HepG2 (cell line): ENCODE results near the gene CAPN12. TPM values are rescaled to one million over a fixed set of nuclear protein-coding genes. Genes with fewer than 3 reads are reported as not detected.

ENCODE experiments used
- ATAC-seq: fragments of 200-7000 bp; cut with Tn5 transposase; 3 replicates; pipeline ENCODE4 v1.9.1; 2020; ENCODE audit warnings: mild to moderate bottlenecking, moderate library complexity
- BruUV-seq: library from RNA; stranded (reverse); fragments of 400-500 nt; replicated peaks from 2 replicates; lab custom pipeline; 2021; lab: Mats Ljungman, UMichigan
- CTCF ChIA-PET: fragments of 300-600 bp; formaldehyde crosslinking; extraction: SDS; loops from one replicate; lab custom pipeline; 2021; ENCODE audit warnings: low total read pairs, inconsistent platforms, low intra/inter-chr PET ratio; lab: Yijun Ruan, JAX
- POLR2A ChIA-PET: fragments of 350-600 bp; sonication (Branson Sonifier 250); formaldehyde crosslinking; loops from one replicate; lab custom pipeline; 2020; ENCODE audit warnings: antibody characterized with exemption, inconsistent platforms; lab: Yijun Ruan, JAX
- DNase-seq: peaks from one replicate; pipeline ENCODE4 v3.0.0-alpha.2; 2015; ENCODE audit warnings: low spot score
- FAIRE-seq: peaks from 3 replicates; lab custom pipeline; 2011; peaks lifted over from hg19 to GRCh38; lab: Jason Lieb, UNC
- H2AFZ ChIP-seq: one replicate; pipeline ENCODE4 v1.6.1; 2011; ENCODE audit warnings: low read length, inconsistent platforms
- H3K27ac ChIP-seq: fragments of 300-600 bp; 3 replicates; pipeline ENCODE4 v1.8.0; 2011; ENCODE audit warnings: mixed run types, mild to moderate bottlenecking, mixed read lengths, low read length, inconsistent platforms; ENCODE audit not compliant: insufficient read depth; ENCODE audit errors: extremely low read length
- H3K27me3 ChIP-seq, 2 experiments: fragments of 200-600 bp in 1 of 2; 2 replicates in 1 of 2; 3 replicates in 1 of 2; pipeline versions ENCODE4 v1.6.0 to v1.8.0; 2011; ENCODE audit warnings: low read length in 2 of 2, mild to moderate bottlenecking in 2 of 2, moderate library complexity in 2 of 2, inconsistent platforms in 1 of 2; ENCODE audit not compliant: insufficient read depth in 2 of 2, control insufficient read depth in 1 of 2
- H3K36me3 ChIP-seq, 2 experiments: fragments of 200-600 bp in 1 of 2; replicated peaks in 1 of 2; 2 replicates in 1 of 2; 3 replicates in 1 of 2; pipeline versions ENCODE4 v1.5.1 to v1.8.0; 2011; ENCODE audit warnings: low read length in 2 of 2, inconsistent platforms in 1 of 2; ENCODE audit not compliant: insufficient read depth in 2 of 2, control insufficient read depth in 1 of 2
- H3K4me1 ChIP-seq: 2 replicates; pipeline ENCODE4 v1.5.1; 2012; ENCODE audit warnings: low read length, inconsistent platforms; ENCODE audit not compliant: insufficient read depth
- H3K4me2 ChIP-seq: 2 replicates; pipeline ENCODE4 v1.6.0; 2011; ENCODE audit warnings: low read depth, low read length, inconsistent platforms
- H3K4me3 ChIP-seq, 3 experiments: fragments of 200-600 bp in 1 of 3; sonication (generic), shearing (Covaris generic) in 1 of 3; replicated peaks in 1 of 3; 2 replicates each; pipeline ENCODE4 v1.5.1; 2011 to 2016; ENCODE audit warnings: low read length in 3 of 3, inconsistent platforms in 2 of 3, low read depth in 2 of 3, mild to moderate bottlenecking in 2 of 3, control low read depth in 1 of 3, mixed read lengths in 1 of 3; ENCODE audit not compliant: insufficient read depth in 1 of 3
- H3K79me2 ChIP-seq: one replicate; pipeline ENCODE4 v1.6.1; 2011; ENCODE audit warnings: low read length, inconsistent platforms; ENCODE audit not compliant: insufficient read depth
- H3K9ac ChIP-seq: 2 replicates; pipeline ENCODE4 v1.6.0; 2011; ENCODE audit warnings: mild to moderate bottlenecking, low read depth, low read length, inconsistent platforms; ENCODE audit not compliant: insufficient read depth
- H3K9me3 ChIP-seq: 2 replicates; pipeline ENCODE4 v1.5.1; 2012; ENCODE audit warnings: mild to moderate bottlenecking, low read length
- H4K20me1 ChIP-seq: 2 replicates; pipeline ENCODE4 v1.6.0; 2011; ENCODE audit warnings: inconsistent platforms, mild to moderate bottlenecking, low read length, moderate library complexity; ENCODE audit not compliant: insufficient read depth
- FLYWCH1 ChIP-seq: sonication (generic); formaldehyde crosslinking; IDR thresholded peaks from 2 replicates; pipeline ENCODE4 v1.8.1; 2023; ENCODE audit warnings: mild to moderate bottlenecking, missing genetic modification reagents
- GATAD2A ChIP-seq: IDR thresholded peaks from 2 replicates; pipeline ENCODE4 v1.6.1; 2016
- RBM22 ChIP-seq: fragments of 200-400 bp; formaldehyde crosslinking; optimal IDR thresholded peaks from 2 replicates; pipeline ENCODE3; 2017; ENCODE audit warnings: mild to moderate bottlenecking, low read length, moderate library complexity
- RXRB ChIP-seq: IDR thresholded peaks from 2 replicates; pipeline ENCODE4 v1.6.1; 2016; ENCODE audit warnings: borderline replicate concordance, missing genetic modification reagents, missing compliant biosample characterization
- ZBTB38 ChIP-seq: sonication (generic); formaldehyde crosslinking; IDR thresholded peaks from 2 replicates; pipeline ENCODE4 v1.5.1; 2020; ENCODE audit warnings: mild to moderate bottlenecking, missing genetic modification reagents
- ZNF670 ChIP-seq: sonication (generic); formaldehyde crosslinking; IDR thresholded peaks from 2 replicates; pipeline ENCODE4 v1.8.0; 2022; ENCODE audit warnings: mild to moderate bottlenecking, missing genetic modification reagents, borderline replicate concordance
- ZNF687 ChIP-seq: sonication (generic); formaldehyde crosslinking; IDR thresholded peaks from 2 replicates; pipeline ENCODE4 v1.5.1; 2020; ENCODE audit warnings: mild to moderate bottlenecking, missing genetic modification reagents, moderate library complexity
- WGBS: methylation state at CpG from one replicate; pipeline ENCODE4 v1.1.6; 2017; ENCODE audit warnings: low lambda C conversion rate; 5-methylcytosine and 5-hydroxymethylcytosine counted together
- in situ Hi-C: cut with HindIII; loops from 2 replicates; pipeline ENCODE4 v1.10.0; 2017; ENCODE audit warnings: low pct_unique_long_range_greater_than_20kb; ENCODE audit not compliant: extremely low pct_ligation_motif_present
- intact Hi-C: fragments of 100-400 bp; cut with micrococcal nuclease; formaldehyde crosslinking; loops from one replicate; pipeline ENCODE4 v1.10.0; 2022; ENCODE audit not compliant: unreplicated experiment
- polyA plus RNA-seq, 8 experiments: library from polyadenylated mRNA; depleted of rRNA in 3 of 8; stranded (reverse) in 7 of 8; unstranded in 1 of 8; fragments of >200 nt; fragmentation: Illumina TruSeq in 4 of 8; extraction: Trizol in 4 of 8; gene quantifications; 2 replicates each; pipeline versions ENCODE4 v1.2.1 to v1.2.3, GENCODE V29; 2011 to 2016; ENCODE audit warnings: low read depth in 4 of 8, missing spikeins in 1 of 8, mixed read lengths in 1 of 8; ENCODE audit not compliant: insufficient read depth in 1 of 8
- total RNA-seq, 5 experiments: library from RNA; depleted of rRNA; stranded (reverse); fragments of >200 nt; fragmentation: Illumina TruSeq; extraction: Trizol; gene quantifications; 2 replicates each; pipeline ENCODE4 v1.2.3, GENCODE V29; 2016; ENCODE audit warnings: low read depth in 1 of 5

Gene CAPN12
- total and polyA plus RNA-seq, 2 of the 13 experiments (the other 11 are each of a cell fraction or from before 2014, with no cell fraction given), result 1.6 to 13.6 TPM

- in situ Hi-C loops, result no loop called here
- Histone ChIP-seq H3K36me3 (peaks cover 11 to 24% of the 10 kb centered on the region in 2 experiments; a peak in 4 of 5 replicates), H2AFZ (no peak overlapping the region)
- CTCF ChIA-PET, result no interaction called here
- TF ChIP-seq RBM22 (peak; percentile 53), GATAD2A (CRISPR knock-in tag) (no peak)
- TF ChIP-seq, all 625 proteins: peak for 1
- FAIRE-seq, result peak; percentile 37
- Histone ChIP-seq H3K27ac (no peak overlapping the region), H3K79me2 (peaks cover 97% of the 10 kb centered on the region), H3K4me1 (peaks cover 100% of the 10 kb centered on the region), H3K9me3 (no peaks in the 10 kb centered on the region), H3K4me3 (no peak overlapping the region), H3K27me3 (no peaks in the 10 kb centered on the region), H3K9ac (no peak overlapping the region), H3K4me2 (no peak overlapping the region), H4K20me1 (peaks cover 11% of the 10 kb centered on the region; the same call in 1 of the 2 replicates)
- no peak for DNase-seq
- WGBS, result 96% methylated on average over 7 of the region's 7 CpGs
- POLR2A ChIA-PET, result interaction anchor here (0.7 to 3.4 kb wide), 3 partner anchors 13 to 46 kb away, joined by 6 to 51 read pairs (median 6); no protein-coding TSS in a partner anchor
- ATAC-seq, result no peak
- intact Hi-C loops, result loop anchor here (5.0 kb wide), 1 partner anchor 36 kb away; no protein-coding TSS in a partner anchor
- BruUV-seq, result no TSS peak
Measured at GRCh38 chr19:38687837-38688378, 56.4 kb downstream of the CAPN12 start.

GRCh38 chr19:38686530-38686888, 57.8 kb downstream of the CAPN12 start:
- BruUV-seq, result no TSS peak
- H3K27ac ChIP-seq, result peak overlapping the region; percentile 85
- peaks cover 9 to 15% of the 10 kb centered on the region in 2 experiments; a peak in 4 of 5 replicates for H3K36me3 ChIP-seq
- intact Hi-C loops (loop anchor here (5.0 kb wide), 1 partner anchor 34 kb away; no protein-coding TSS in a partner anchor), in situ Hi-C loops (no loop called here)
- WGBS, result 86% methylated on average over 4 of the region's 5 CpGs
- no peaks in the 10 kb centered on the region for H3K27me3 ChIP-seq
- POLR2A ChIA-PET, result interaction anchor here (0.6 to 3.4 kb wide), 12 partner anchors 11 to 44 kb away, joined by 3 to 51 read pairs (median 4); partner anchors contain the start of gene ACTN4
- peaks cover 98% of the 10 kb centered on the region for H3K79me2 ChIP-seq
- H3K9me3 ChIP-seq, result no peaks in the 10 kb centered on the region
- CTCF ChIA-PET, result interaction anchor here (1.2 kb wide), 1 partner anchor 52 kb away, joined by 3 read pairs; no protein-coding TSS in a partner anchor
- H3K4me3 ChIP-seq, result peak overlapping the region in 1 of 3 experiments; percentile 49; a peak in 1 of 6 replicates
- peak overlapping the region; percentile 67; the same call in 1 of the 2 replicates for H3K9ac ChIP-seq
- peaks cover 3% of the 10 kb centered on the region; the same call in 1 of the 2 replicates for H4K20me1 ChIP-seq
- DNase-seq, result no peak
- H2AFZ ChIP-seq, result no peak overlapping the region
- no peak for FAIRE-seq
- TF ChIP-seq RXRB (CRISPR knock-in tag), result no peak
- TF ChIP-seq ZNF687 (CRISPR knock-in tag), result peak; percentile 42
- TF ChIP-seq FLYWCH1 (CRISPR knock-in tag), result no peak
- TF ChIP-seq ZNF670 (CRISPR knock-in tag), result 0 out of 2 replicates have a peak, but pooled peaks have one; percentile 45
- TF ChIP-seq ZBTB38 (CRISPR knock-in tag), result peak; percentile 35; the same call in 1 of the 2 replicates
- ATAC-seq, result peak; percentile 10
- peak overlapping the region; percentile 68 for H3K4me2 ChIP-seq
- peaks cover 100% of the 10 kb centered on the region for H3K4me1 ChIP-seq
